ENCODE data around the gene CELSR1.

DNA sequence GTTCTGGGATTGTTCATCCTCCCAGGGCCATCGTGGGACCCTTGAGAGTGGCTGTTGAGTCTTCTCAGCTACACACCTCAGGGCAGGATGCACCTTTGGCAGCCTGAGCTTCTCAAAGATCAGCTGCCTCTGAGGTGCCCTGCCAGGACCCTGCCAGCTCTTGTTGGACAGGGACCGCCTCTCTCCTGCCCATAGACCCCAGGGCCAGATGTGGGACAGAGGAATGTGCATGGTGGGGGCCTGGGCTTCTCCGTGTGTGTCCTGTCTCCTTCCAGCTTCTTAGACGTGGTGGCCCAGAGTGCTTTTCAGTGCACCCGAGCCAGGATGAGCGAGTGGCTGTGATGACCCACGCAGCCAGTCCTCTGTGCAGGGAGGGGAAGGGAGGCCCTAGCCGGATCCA lies 207.8 kb downstream of the CELSR1 start:
- TF ChIP-seq, protein P1, sequence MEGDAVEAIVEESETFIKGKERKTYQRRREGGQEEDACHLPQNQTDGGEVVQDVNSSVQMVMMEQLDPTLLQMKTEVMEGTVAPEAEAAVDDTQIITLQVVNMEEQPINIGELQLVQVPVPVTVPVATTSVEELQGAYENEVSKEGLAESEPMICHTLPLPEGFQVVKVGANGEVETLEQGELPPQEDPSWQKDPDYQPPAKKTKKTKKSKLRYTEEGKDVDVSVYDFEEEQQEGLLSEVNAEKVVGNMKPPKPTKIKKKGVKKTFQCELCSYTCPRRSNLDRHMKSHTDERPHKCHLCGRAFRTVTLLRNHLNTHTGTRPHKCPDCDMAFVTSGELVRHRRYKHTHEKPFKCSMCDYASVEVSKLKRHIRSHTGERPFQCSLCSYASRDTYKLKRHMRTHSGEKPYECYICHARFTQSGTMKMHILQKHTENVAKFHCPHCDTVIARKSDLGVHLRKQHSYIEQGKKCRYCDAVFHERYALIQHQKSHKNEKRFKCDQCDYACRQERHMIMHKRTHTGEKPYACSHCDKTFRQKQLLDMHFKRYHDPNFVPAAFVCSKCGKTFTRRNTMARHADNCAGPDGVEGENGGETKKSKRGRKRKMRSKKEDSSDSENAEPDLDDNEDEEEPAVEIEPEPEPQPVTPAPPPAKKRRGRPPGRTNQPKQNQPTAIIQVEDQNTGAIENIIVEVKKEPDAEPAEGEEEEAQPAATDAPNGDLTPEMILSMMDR (IDR thresholded peaks at IDR 0.05): no peak
- TF ChIP-seq POLR2A (IDR thresholded peaks at IDR 0.05): no peak

All from lower leg skin (tissue), 3 donors.